HepG2 (cell line): ENCODE measurements around the gene ABI2. TPM values are rescaled to one million over a fixed set of nuclear protein-coding genes. Genes with fewer than 3 reads are reported as not detected.

Source experiments
- ATAC-seq: fragments of 200-7000 bp; cut with Tn5 transposase; 3 replicates; pipeline ENCODE4 v1.9.1; 2020; ENCODE audit warnings: mild to moderate bottlenecking, moderate library complexity
- BruUV-seq: library from RNA; stranded (reverse); fragments of 400-500 nt; replicated peaks from 2 replicates; lab custom pipeline; 2021; lab: Mats Ljungman, UMichigan
- CTCF ChIA-PET: fragments of 300-600 bp; formaldehyde crosslinking; extraction: SDS; loops from one replicate; lab custom pipeline; 2021; ENCODE audit warnings: low total read pairs, inconsistent platforms, low intra/inter-chr PET ratio; lab: Yijun Ruan, JAX
- POLR2A ChIA-PET: fragments of 350-600 bp; sonication (Branson Sonifier 250); formaldehyde crosslinking; loops from one replicate; lab custom pipeline; 2020; ENCODE audit warnings: antibody characterized with exemption, inconsistent platforms; lab: Yijun Ruan, JAX
- DNase-seq: peaks from one replicate; pipeline ENCODE4 v3.0.0-alpha.2; 2015; ENCODE audit warnings: low spot score
- FAIRE-seq: peaks from 3 replicates; lab custom pipeline; 2011; peaks lifted over from hg19 to GRCh38; lab: Jason Lieb, UNC
- H2AFZ ChIP-seq: one replicate; pipeline ENCODE4 v1.6.1; 2011; ENCODE audit warnings: low read length, inconsistent platforms
- H3K27ac ChIP-seq: fragments of 300-600 bp; 3 replicates; pipeline ENCODE4 v1.8.0; 2011; ENCODE audit warnings: mixed run types, mild to moderate bottlenecking, mixed read lengths, low read length, inconsistent platforms; ENCODE audit not compliant: insufficient read depth; ENCODE audit errors: extremely low read length
- H3K27me3 ChIP-seq, 2 experiments: fragments of 200-600 bp in 1 of 2; 2 replicates in 1 of 2; 3 replicates in 1 of 2; pipeline versions ENCODE4 v1.6.0 to v1.8.0; 2011; ENCODE audit warnings: low read length in 2 of 2, mild to moderate bottlenecking in 2 of 2, moderate library complexity in 2 of 2, inconsistent platforms in 1 of 2; ENCODE audit not compliant: insufficient read depth in 2 of 2, control insufficient read depth in 1 of 2
- H3K36me3 ChIP-seq, 2 experiments: fragments of 200-600 bp in 1 of 2; replicated peaks in 1 of 2; 2 replicates in 1 of 2; 3 replicates in 1 of 2; pipeline versions ENCODE4 v1.5.1 to v1.8.0; 2011; ENCODE audit warnings: low read length in 2 of 2, inconsistent platforms in 1 of 2; ENCODE audit not compliant: insufficient read depth in 2 of 2, control insufficient read depth in 1 of 2
- H3K4me1 ChIP-seq: 2 replicates; pipeline ENCODE4 v1.5.1; 2012; ENCODE audit warnings: low read length, inconsistent platforms; ENCODE audit not compliant: insufficient read depth
- H3K4me2 ChIP-seq: 2 replicates; pipeline ENCODE4 v1.6.0; 2011; ENCODE audit warnings: low read depth, low read length, inconsistent platforms
- H3K4me3 ChIP-seq, 3 experiments: fragments of 200-600 bp in 1 of 3; sonication (generic), shearing (Covaris generic) in 1 of 3; replicated peaks in 1 of 3; 2 replicates each; pipeline ENCODE4 v1.5.1; 2011 to 2016; ENCODE audit warnings: low read length in 3 of 3, inconsistent platforms in 2 of 3, low read depth in 2 of 3, mild to moderate bottlenecking in 2 of 3, control low read depth in 1 of 3, mixed read lengths in 1 of 3; ENCODE audit not compliant: insufficient read depth in 1 of 3
- H3K79me2 ChIP-seq: one replicate; pipeline ENCODE4 v1.6.1; 2011; ENCODE audit warnings: low read length, inconsistent platforms; ENCODE audit not compliant: insufficient read depth
- H3K9ac ChIP-seq: 2 replicates; pipeline ENCODE4 v1.6.0; 2011; ENCODE audit warnings: mild to moderate bottlenecking, low read depth, low read length, inconsistent platforms; ENCODE audit not compliant: insufficient read depth
- H3K9me3 ChIP-seq: 2 replicates; pipeline ENCODE4 v1.5.1; 2012; ENCODE audit warnings: mild to moderate bottlenecking, low read length
- H4K20me1 ChIP-seq: 2 replicates; pipeline ENCODE4 v1.6.0; 2011; ENCODE audit warnings: inconsistent platforms, mild to moderate bottlenecking, low read length, moderate library complexity; ENCODE audit not compliant: insufficient read depth
- ARHGAP35 ChIP-seq: sonication (generic); formaldehyde crosslinking; IDR thresholded peaks from 2 replicates; pipeline ENCODE4 v1.9.0; 2022; ENCODE audit warnings: mild to moderate bottlenecking, inconsistent platforms, moderate library complexity, missing genetic modification reagents, borderline replicate concordance
- BHLHE40 ChIP-seq: IDR thresholded peaks from 2 replicates; pipeline ENCODE4 v1.6.1; 2011; ENCODE audit warnings: low read length, improper control_type of control experiment
- BRD4 ChIP-seq: sonication (generic); formaldehyde crosslinking; IDR thresholded peaks from 2 replicates; pipeline ENCODE4 v1.4.0; 2020; ENCODE audit warnings: missing genetic modification reagents
- FOXM1 ChIP-seq: sonication (generic); formaldehyde crosslinking; IDR thresholded peaks from 2 replicates; pipeline ENCODE4 v1.5.0; 2020; ENCODE audit warnings: missing genetic modification reagents
- NR2F1 ChIP-seq, 2 experiments: fragments of 450-650 bp in 1 of 2; formaldehyde crosslinking in 1 of 2; IDR thresholded peaks; 2 replicates each; pipeline versions ENCODE4 v1.5.0 to v1.6.1; 2016 to 2020; ENCODE audit warnings: mild to moderate bottlenecking in 1 of 2, missing compliant biosample characterization in 1 of 2, missing genetic modification reagents in 1 of 2, moderate library complexity in 1 of 2
- SMAD3 ChIP-seq: sonication (generic); formaldehyde crosslinking; IDR thresholded peaks from 2 replicates; pipeline ENCODE4 v1.4.0; 2020; ENCODE audit warnings: missing genetic modification reagents
- TERF1 ChIP-seq: sonication (generic); formaldehyde crosslinking; IDR thresholded peaks from 2 replicates; pipeline ENCODE4 v1.8.0; 2022; ENCODE audit warnings: mild to moderate bottlenecking, missing genetic modification reagents, moderate library complexity
- YEATS2 ChIP-seq: sonication (generic); formaldehyde crosslinking; IDR thresholded peaks from 2 replicates; pipeline ENCODE4 v1.4.0; 2020; ENCODE audit warnings: missing genetic modification reagents, borderline replicate concordance
- ZFP37 ChIP-seq: sonication (generic); formaldehyde crosslinking; IDR thresholded peaks from 2 replicates; pipeline ENCODE4 v1.4.0; 2020; ENCODE audit warnings: missing genetic modification reagents, borderline replicate concordance
- ZNF597 ChIP-seq: sonication (generic); formaldehyde crosslinking; IDR thresholded peaks from 2 replicates; pipeline ENCODE4 v1.5.0; 2020; ENCODE audit warnings: missing genetic modification reagents
- ZNF672 ChIP-seq: sonication (generic); formaldehyde crosslinking; IDR thresholded peaks from 2 replicates; pipeline ENCODE4 v1.8.1; 2022; ENCODE audit warnings: missing genetic modification reagents
- ZNF7 ChIP-seq: IDR thresholded peaks from 2 replicates; pipeline ENCODE4 v1.6.1; 2016; ENCODE audit warnings: missing biosample characterization, missing genetic modification reagents
- ZNF839 ChIP-seq: sonication (generic); formaldehyde crosslinking; IDR thresholded peaks from 2 replicates; pipeline ENCODE4 v1.4.0; 2020; ENCODE audit warnings: missing genetic modification reagents, mild to moderate bottlenecking, borderline replicate concordance
- ZSCAN9 ChIP-seq: IDR thresholded peaks from 2 replicates; pipeline ENCODE4 v1.6.1; 2016; ENCODE audit warnings: borderline replicate concordance
- WGBS: methylation state at CpG from one replicate; pipeline ENCODE4 v1.1.6; 2017; ENCODE audit warnings: low lambda C conversion rate; 5-methylcytosine and 5-hydroxymethylcytosine counted together
- in situ Hi-C: cut with HindIII; loops from 2 replicates; pipeline ENCODE4 v1.10.0; 2017; ENCODE audit warnings: low pct_unique_long_range_greater_than_20kb; ENCODE audit not compliant: extremely low pct_ligation_motif_present
- intact Hi-C: fragments of 100-400 bp; cut with micrococcal nuclease; formaldehyde crosslinking; loops from one replicate; pipeline ENCODE4 v1.10.0; 2022; ENCODE audit not compliant: unreplicated experiment
- polyA plus RNA-seq, 8 experiments: library from polyadenylated mRNA; depleted of rRNA in 3 of 8; stranded (reverse) in 7 of 8; unstranded in 1 of 8; fragments of >200 nt; fragmentation: Illumina TruSeq in 4 of 8; extraction: Trizol in 4 of 8; gene quantifications; 2 replicates each; pipeline versions ENCODE4 v1.2.1 to v1.2.3, GENCODE V29; 2011 to 2016; ENCODE audit warnings: low read depth in 4 of 8, missing spikeins in 1 of 8, mixed read lengths in 1 of 8; ENCODE audit not compliant: insufficient read depth in 1 of 8
- total RNA-seq, 5 experiments: library from RNA; depleted of rRNA; stranded (reverse); fragments of >200 nt; fragmentation: Illumina TruSeq; extraction: Trizol; gene quantifications; 2 replicates each; pipeline ENCODE4 v1.2.3, GENCODE V29; 2016; ENCODE audit warnings: low read depth in 1 of 5
- TF ChIP-seq, protein P1 (sequence below): sonication (generic); formaldehyde crosslinking; IDR thresholded peaks from 2 replicates; pipeline ENCODE4 v1.5.1; 2020; ENCODE audit warnings: missing genetic modification reagents, mild to moderate bottlenecking, borderline replicate concordance
- TF ChIP-seq, protein P2 (sequence below): IDR thresholded peaks from 2 replicates; pipeline ENCODE4 v1.6.1; 2016; ENCODE audit warnings: low read depth

The ABI2 gene
- total and polyA plus RNA-seq, 2 of the 13 experiments (the other 11 are each of a cell fraction or from before 2014, with no cell fraction given) = 28.4 to 32.4 TPM

DNA sequence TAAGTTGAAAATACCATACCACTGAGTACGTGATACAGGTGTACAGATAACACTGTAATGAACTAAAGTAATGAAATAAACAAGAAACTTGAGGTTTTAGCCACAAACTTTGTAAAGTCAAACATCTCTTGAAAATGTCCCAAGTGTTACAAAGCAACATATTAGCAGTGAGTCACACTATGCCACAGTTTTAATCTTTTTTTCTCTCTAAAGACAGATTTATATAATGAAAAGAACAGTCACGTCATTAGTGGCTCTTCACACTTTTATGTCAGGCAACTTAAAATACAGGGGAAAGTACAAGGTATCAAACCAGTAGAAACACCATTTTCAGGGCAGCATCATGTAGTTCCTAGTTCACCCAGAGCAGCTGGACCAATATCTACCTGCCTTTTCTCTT lies 164.8 kb downstream of the ABI2 start:
- Histone ChIP-seq H3K79me2 (peaks cover 3% of the 10 kb centered on the region), H3K36me3 (peaks cover 7 to 21% of the 10 kb centered on the region in 2 experiments), H3K9ac (no peak overlapping the region), H3K9me3 (no peaks in the 10 kb centered on the region), H3K4me3 (no peak overlapping the region), H3K4me1 (peaks cover 15% of the 10 kb centered on the region), H4K20me1 (no peaks in the 10 kb centered on the region), H2AFZ (no peak overlapping the region), H3K4me2 (no peak overlapping the region), H3K27me3 (no peaks in the 10 kb centered on the region), H3K27ac (no peak overlapping the region)
- no TSS peak for BruUV-seq
- CTCF ChIA-PET = no interaction called here
- FAIRE-seq (no peak), ATAC-seq (no peak), DNase-seq (no peak)
- 98% methylated on average over 2 of the region's 2 CpGs for WGBS
- POLR2A ChIA-PET = no interaction called here
- in situ Hi-C loops = no loop called here
- intact Hi-C loops = no loop called here
- TF ChIP-seq ZNF597 (no peak), ZFP37 (no peak), YEATS2 (no peak), ZNF839 (no peak), FOXM1 (CRISPR knock-in tag) (no peak), NR2F1 (CRISPR knock-in tag; IDR thresholded peaks at IDR 0.05) (no peak), TERF1 (CRISPR knock-in tag) (no peak), ZSCAN9 (CRISPR knock-in tag) (no peak), ZNF672 (CRISPR knock-in tag) (no peak), BHLHE40 (no peak), BRD4 (CRISPR knock-in tag) (no peak), SMAD3 (CRISPR knock-in tag) (no peak), ZNF7 (no peak), ARHGAP35 (no peak)
- TF ChIP-seq, protein P1, sequence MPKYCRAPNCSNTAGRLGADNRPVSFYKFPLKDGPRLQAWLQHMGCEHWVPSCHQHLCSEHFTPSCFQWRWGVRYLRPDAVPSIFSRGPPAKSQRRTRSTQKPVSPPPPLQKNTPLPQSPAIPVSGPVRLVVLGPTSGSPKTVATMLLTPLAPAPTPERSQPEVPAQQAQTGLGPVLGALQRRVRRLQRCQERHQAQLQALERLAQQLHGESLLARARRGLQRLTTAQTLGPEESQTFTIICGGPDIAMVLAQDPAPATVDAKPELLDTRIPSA (CRISPR knock-in tag) = no peak
- TF ChIP-seq, protein P2, sequence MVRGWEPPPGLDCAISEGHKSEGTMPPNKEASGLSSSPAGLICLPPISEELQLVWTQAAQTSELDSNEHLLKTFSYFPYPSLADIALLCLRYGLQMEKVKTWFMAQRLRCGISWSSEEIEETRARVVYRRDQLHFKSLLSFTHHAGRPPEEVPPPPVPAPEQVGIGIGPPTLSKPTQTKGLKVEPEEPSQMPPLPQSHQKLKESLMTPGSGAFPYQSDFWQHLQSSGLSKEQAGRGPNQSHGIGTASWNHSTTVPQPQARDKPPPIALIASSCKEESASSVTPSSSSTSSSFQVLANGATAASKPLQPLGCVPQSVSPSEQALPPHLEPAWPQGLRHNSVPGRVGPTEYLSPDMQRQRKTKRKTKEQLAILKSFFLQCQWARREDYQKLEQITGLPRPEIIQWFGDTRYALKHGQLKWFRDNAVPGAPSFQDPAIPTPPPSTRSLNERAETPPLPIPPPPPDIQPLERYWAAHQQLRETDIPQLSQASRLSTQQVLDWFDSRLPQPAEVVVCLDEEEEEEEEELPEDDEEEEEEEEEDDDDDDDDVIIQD (CRISPR knock-in tag) = no peak
